CD4-positive, alpha-beta T cell treated with Interleukin-15 for 1 hour (primary cell): ENCODE results near the gene RIPOR2.
"Not testable (repeated sequence)": the region's sequence is repeated elsewhere in the genome, so short reads cannot be mapped to it uniquely, and the experiment has no call there.

Experiments used
- DNase-seq: peaks from one replicate; pipeline ENCODE4 v3.0.0-alpha.2; 2020

The RIPOR2 gene

GRCh38 chr6:24797596-24798216 lies 138.1 kb downstream of the RIPOR2 start:
- no peak for DNase-seq

DNA sequence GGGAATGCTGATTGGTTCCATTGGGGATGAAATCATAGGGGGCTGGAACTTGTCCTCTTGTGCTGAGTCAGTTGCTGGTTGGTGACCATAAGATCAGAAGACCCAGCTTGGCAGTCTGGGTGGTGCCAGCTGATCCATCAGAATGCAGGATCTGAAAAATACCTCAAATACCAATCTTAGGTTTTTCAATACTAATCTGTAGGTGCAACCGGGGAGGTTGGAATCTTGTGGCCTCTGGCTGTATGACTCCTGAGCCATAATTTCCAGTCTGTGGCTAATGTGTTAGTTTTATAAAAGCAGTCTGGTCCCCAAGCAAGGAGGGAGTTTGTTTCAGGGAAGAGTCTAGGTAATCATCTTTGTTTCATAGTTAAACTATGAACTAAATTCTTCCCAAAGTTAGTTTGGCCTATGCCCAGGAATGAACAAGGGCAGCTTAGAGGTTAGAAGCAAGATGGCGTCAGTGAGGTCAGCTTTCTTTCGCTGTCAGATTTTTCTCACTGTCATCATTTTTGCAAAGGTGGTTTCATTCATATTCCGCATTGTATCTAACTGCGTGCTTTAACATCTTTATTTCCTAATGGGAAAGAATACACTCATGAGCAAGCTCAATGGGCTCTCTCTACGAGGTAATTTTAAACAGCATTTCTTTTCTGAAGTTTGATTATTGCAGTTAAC lies 139.0 kb downstream of the RIPOR2 start:
- no peak for DNase-seq

GRCh38 chr6:24795106-24795505 lies 140.7 kb downstream of the RIPOR2 start:
- no peak for DNase-seq

GRCh38 chr6:24788031-24788665 lies 147.6 kb downstream of the RIPOR2 start:
- no peak for DNase-seq

DNA sequence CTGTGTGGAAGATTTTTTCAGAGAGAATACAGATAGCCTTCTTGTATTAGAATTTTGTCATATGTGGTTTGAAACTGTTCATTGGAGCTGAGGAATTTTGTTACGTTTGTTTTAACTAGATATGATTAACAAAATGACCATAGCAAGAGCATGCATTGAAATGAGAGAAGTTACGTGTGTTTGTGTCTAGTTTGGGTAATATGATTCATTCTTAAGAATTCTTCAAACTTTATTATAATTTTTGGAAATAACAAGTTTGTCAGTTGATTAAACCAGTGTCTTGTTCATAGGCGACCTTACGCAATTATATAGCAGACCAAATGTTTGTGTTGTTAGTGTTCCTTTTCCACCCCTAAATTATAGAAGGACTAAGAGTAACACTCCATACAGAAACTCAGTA lies 155.6 kb downstream of the RIPOR2 start:
- DNase-seq: no peak

GRCh38 chr6:24779416-24780016 lies 156.2 kb downstream of the RIPOR2 start:
- no peak for DNase-seq

GRCh38 chr6:24778878-24779277 lies 156.9 kb downstream of the RIPOR2 start:
- DNase-seq: no peak

DNA sequence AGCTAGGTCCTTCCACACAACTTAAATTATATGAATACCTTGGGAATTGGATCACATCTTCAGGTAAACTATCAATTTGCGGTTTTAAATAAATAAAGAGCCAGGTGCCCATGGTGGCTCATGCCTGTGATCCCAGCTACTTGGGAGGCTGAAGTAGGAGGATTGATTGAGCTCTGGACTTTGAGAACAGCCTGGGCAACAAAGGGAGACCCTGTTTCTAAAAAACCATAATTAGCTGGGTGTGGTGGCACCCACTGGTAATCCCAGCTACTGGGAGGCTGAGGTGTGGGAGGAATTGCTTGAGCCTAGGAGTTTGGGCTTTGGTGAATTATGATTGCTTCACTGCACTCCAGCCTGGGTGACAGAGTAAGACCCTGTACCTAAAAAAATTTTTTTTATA lies 157.6 kb downstream of the RIPOR2 start:
- DNase-seq: no peak

DNA sequence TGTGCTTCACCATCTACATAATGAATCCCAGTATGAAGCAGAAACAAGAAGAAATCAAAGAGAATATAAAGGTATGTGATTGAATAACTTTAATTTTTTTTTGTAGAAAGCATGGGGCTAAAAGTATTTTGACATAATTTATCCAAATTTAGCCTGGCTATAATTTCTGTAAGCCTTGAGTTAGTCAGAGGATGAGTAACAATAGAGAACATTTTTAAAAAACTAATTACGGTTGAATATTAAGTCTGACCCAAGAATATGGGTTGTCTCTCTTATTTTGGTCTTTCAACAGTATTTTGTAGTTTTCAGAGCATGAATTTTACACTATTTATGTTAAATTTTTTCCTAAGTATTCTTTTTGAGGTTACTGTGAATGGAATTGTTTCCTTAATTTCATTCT lies 158.5 kb downstream of the RIPOR2 start:
- no peak for DNase-seq

DNA sequence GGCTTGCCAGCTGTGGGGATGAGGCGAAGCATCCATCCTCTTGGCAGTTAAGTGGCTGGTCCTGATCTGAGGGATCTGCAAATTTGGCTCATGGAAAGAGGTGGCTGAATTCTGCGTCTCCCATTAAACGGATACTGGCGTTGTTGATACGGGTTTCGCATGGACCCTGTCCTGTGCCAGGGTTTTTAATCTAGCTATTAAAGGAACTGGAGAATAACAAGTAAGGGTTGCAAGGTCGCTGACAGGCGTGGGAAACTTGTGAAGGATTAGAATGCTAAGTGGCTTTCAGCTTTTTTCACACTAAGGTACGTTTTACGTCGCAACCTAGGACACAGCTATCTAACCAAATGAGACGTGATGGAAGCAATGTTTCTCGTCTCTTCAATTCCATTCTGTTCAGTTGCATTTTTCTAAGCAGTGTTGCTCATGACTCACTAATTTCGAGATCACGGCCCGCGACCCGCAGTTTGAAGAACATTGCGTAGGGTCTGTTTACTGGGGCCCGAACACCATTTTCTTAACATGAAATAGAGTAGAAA lies 160.2 kb downstream of the RIPOR2 start:
- no peak for DNase-seq

DNA sequence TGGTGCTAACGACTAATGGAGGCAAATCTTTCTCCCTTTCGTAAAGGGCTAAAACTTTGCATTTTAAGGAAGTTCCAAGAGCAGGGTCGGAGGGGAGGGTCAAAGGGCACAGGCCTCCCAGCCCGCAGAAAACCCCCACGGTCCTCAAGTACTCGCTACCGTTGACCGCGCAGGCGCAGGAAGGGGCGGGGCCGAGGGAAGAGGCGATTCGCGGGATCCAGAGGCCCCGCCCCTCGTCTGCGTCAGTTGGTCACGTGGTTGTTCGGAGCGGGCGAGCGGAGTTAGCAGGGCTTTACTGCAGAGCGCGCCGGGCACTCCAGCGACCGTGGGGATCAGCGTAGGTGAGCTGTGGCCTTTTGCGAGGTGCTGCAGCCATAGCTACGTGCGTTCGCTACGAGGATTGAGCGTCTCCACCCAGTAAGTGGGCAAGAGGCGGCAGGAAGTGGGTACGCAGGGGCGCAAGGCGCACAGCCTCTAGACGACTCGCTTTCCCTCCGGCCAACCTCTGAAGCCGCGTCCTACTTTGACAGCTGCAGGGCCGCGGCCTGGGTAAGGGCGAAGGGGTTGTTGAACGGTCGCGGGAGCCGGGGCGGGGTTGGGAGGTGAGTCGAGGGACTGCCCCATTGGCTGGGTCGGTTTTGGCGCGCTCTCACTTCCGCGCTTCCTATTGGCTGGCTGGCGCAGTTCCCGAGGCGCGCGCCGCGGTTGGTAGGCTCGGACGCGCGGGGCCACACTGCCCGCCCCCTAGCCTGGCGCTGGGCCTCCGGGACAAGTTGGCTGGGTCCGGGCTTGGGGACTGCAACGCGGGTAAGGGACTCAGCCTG lies 160.9 kb downstream of the RIPOR2 start, which contains the start of gene GMNN:
TSS of gene GMNN (plus strand) at position 242 of the 824 bp plus-strand sequence. CDS start 2,310 bp downstream, outside the sequence.
- peak; percentile 96 for DNase-seq

GRCh38 chr6:24768361-24768760 lies 167.4 kb downstream of the RIPOR2 start:
- no peak for DNase-seq

- no peak for DNase-seq
Observed at GRCh38 chr6:24766680-24767462, 168.9 kb downstream of the RIPOR2 start.

GRCh38 chr6:24765968-24766367 lies 169.8 kb downstream of the RIPOR2 start:
- DNase-seq: not testable (repeated sequence)

- DNase-seq: not testable (repeated sequence)
Observed at GRCh38 chr6:24764833-24765828, 170.6 kb downstream of the RIPOR2 start.

- no peak for DNase-seq
Observed at GRCh38 chr6:24763578-24763977, 172.2 kb downstream of the RIPOR2 start.

DNA sequence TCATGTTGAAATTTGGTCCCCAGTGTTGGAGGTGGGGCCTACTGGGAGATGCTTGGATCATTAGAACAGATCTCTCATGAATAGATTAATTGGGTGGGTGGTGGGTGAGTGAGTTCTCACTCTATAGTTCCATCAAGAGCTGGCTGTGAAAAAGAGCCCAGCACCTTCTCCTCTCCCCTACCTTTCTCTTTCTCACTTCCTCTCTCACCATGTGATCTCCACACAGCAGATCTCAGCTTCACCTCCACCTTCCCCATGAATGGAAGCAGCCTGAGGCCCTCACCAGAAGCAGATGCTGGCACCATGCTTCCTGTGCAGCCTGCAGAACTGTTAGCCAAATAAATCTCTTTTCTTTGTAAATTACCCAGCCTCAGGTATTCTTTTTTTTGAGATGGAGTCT lies 173.9 kb downstream of the RIPOR2 start:
- DNase-seq: no peak

- DNase-seq: no peak
Observed at GRCh38 chr6:24761193-24761835, 174.4 kb downstream of the RIPOR2 start.

GRCh38 chr6:24760210-24760609 lies 175.6 kb downstream of the RIPOR2 start:
- DNase-seq: no peak

GRCh38 chr6:24759718-24760117 lies 176.0 kb downstream of the RIPOR2 start:
- no peak for DNase-seq
